ENCODE measurements around the gene OR3A2.
"Not testable (repeated sequence)": the region's sequence is repeated elsewhere in the genome, so short reads cannot be mapped to it uniquely, and the experiment has no call there.

The OR3A2 gene

GRCh38 chr17:3276126-3276525, 110.0 kb downstream of the OR3A2 start:
- no peak for DNase-seq (ENCODE audit: low spot score)
- no peak for TF ChIP-seq CTCF (IDR thresholded peaks at IDR 0.05)
- H3K4me3 ChIP-seq, result no peak overlapping the region
- no peak overlapping the region for H3K27ac ChIP-seq

- no peak overlapping the region for H3K4me3 ChIP-seq
- DNase-seq (ENCODE audit: low spot score), result no peak
- no peak for TF ChIP-seq CTCF (IDR thresholded peaks at IDR 0.05)
- no peak overlapping the region for H3K27ac ChIP-seq
Observed at GRCh38 chr17:3271072-3271848, 114.8 kb downstream of the OR3A2 start.

GRCh38 chr17:3260600-3260999, 125.5 kb downstream of the OR3A2 start:
- H3K27ac ChIP-seq, result no peak overlapping the region
- TF ChIP-seq CTCF (IDR thresholded peaks at IDR 0.05), result no peak
- DNase-seq (ENCODE audit: low spot score), result no peak
- H3K4me3 ChIP-seq, result no peak overlapping the region

- no peak for TF ChIP-seq CTCF (IDR thresholded peaks at IDR 0.05)
- no peak for DNase-seq (ENCODE audit: low spot score)
Observed at GRCh38 chr17:3260163-3260562, 125.9 kb downstream of the OR3A2 start.

GRCh38 chr17:3256575-3256974, 129.5 kb downstream of the OR3A2 start:
- Histone ChIP-seq H3K27ac (no peak overlapping the region), H3K4me3 (no peak overlapping the region)
- no peak for DNase-seq (ENCODE audit: low spot score)
- no peak for TF ChIP-seq CTCF (IDR thresholded peaks at IDR 0.05)

More at GRCh38 chr17:3260163-3260562, 125.9 kb downstream of the OR3A2 start:
- H3K4me3 ChIP-seq, result no peak overlapping the region
- H3K27ac ChIP-seq, result no peak overlapping the region

- not testable (repeated sequence) for H3K4me3 ChIP-seq; H3K27ac ChIP-seq; DNase-seq (ENCODE audit: low spot score)
Observed at GRCh38 chr17:3249013-3249412, 137.1 kb downstream of the OR3A2 start.

GRCh38 chr17:3244841-3245240, 141.3 kb downstream of the OR3A2 start:
- not testable (repeated sequence) for H3K4me3 ChIP-seq; H3K27ac ChIP-seq; DNase-seq (ENCODE audit: low spot score)

GRCh38 chr17:3241044-3241443, 145.1 kb downstream of the OR3A2 start:
- not testable (repeated sequence) for H3K4me3 ChIP-seq; H3K27ac ChIP-seq; DNase-seq (ENCODE audit: low spot score)

GRCh38 chr17:3238685-3239084, 147.4 kb downstream of the OR3A2 start:
- DNase-seq (ENCODE audit: low spot score); H3K27ac ChIP-seq; H3K4me3 ChIP-seq: not testable (repeated sequence)

GRCh38 chr17:3232300-3232699, 153.8 kb downstream of the OR3A2 start:
- DNase-seq (ENCODE audit: low spot score); H3K27ac ChIP-seq; H3K4me3 ChIP-seq: not testable (repeated sequence)
